ELR (cell line): ENCODE data around the gene ZNF575.
A peak's percentile ranks its signal among the peaks of the same experiment; 100 is the strongest.
"Not testable (repeated sequence)": the region's sequence is repeated elsewhere in the genome, so short reads cannot be mapped to it uniquely, and the experiment has no call there.

Experiments
- DNase-seq: peaks from one replicate; pipeline ENCODE4 v3.0.0-alpha.2; 2015; ENCODE audit warnings: low read depth

Gene ZNF575

DNA sequence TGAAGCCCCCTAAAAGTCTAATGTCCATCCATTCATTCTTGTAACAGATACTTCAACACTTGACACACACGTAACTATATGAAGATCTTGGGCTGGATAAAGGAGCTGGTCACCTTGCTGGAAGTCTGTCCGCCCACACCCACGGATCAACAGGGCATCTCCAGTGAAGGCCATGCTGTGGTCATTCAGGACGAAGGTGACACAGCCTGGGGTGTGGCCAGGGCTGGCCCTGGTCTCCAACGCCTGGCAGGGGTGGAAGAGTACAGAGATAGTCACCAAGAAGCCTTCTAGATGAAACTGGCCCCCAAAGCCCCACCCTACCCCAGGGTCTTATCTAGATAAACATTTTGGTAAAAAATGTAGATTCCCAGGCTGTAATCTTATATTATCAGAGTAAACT is 21.7 kb upstream of the ZNF575 start:
- DNase-seq, result no peak

DNA sequence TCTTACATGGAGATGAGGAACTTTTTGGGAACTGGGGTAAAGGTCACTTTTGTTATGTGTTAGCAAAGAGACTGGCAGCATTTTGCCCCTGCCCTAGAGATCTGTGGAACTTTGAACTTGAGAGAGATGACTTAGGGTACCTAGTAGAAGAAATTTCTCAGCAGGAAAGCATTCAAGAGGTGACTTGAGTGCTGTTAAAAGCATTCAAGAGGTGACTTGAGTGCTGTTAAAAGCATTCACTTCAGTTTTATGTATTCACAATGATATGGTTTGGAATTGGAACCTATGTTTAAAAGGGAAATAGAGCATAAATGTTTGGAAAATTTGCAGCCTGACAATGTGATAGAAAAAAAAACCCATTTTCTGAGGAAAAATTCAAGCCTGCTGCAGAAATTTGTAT is 20.6 kb upstream of the ZNF575 start:
- DNase-seq, result not testable (repeated sequence)

GRCh38 chr19:43518051-43518450 is 14.9 kb upstream of the ZNF575 start:
- no peak for DNase-seq

DNA sequence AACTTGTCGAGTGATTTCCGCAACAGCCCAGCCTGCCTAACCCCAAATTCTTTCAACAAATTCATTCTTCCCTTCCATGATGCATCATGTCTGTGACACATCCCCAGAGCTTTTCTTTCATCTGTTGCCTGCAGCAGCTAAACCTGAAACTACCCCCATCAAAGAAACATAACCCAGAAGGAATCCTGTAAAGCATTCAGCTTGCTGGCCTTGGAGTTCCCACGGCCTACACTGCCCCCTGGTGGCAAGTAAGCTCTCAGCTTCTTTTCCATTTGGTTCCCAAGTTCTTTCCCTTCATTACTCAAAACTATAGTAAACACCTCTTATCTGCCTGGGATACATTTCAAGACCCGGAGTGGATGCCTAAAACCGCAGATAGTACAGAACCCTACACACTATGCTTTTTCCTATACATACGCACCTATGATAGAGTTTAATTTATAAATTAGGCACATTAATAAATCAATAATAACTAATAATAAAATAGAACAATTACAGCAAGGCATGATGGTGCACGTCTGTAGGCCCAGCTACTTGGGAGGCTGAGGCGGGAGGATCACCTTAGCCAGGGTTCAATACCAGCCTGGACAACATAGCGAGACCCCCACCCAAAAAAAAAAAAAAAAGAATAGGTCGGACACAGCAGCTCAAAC is 13.4 kb upstream of the ZNF575 start:
- DNase-seq, result peak; percentile 96

DNA sequence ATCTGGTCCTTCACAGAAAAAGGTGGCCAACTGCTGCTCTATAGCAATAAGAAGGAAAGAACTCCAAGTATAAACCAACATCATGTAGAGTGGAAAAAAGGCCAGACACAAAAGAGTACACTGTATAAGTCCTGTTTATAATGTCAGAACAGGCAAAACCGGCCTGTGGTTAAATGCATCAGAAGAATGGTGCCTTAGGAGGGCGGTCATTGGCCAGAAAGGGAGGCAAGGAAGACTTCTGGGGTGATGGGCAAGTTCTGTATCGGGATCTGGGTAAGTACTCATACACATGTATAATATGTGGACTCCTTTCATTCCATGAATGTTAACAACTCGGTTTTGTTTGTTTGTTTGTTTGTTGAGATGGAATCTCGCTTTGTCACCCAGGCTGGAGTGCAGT is 10.1 kb upstream of the ZNF575 start:
- no peak for DNase-seq

- DNase-seq, result not testable (repeated sequence)
Observed at GRCh38 chr19:43523696-43524095, 9.3 kb upstream of the ZNF575 start.

- DNase-seq, result peak; percentile 68
Observed at GRCh38 chr19:43524922-43525835, 7.8 kb upstream of the ZNF575 start.

DNA sequence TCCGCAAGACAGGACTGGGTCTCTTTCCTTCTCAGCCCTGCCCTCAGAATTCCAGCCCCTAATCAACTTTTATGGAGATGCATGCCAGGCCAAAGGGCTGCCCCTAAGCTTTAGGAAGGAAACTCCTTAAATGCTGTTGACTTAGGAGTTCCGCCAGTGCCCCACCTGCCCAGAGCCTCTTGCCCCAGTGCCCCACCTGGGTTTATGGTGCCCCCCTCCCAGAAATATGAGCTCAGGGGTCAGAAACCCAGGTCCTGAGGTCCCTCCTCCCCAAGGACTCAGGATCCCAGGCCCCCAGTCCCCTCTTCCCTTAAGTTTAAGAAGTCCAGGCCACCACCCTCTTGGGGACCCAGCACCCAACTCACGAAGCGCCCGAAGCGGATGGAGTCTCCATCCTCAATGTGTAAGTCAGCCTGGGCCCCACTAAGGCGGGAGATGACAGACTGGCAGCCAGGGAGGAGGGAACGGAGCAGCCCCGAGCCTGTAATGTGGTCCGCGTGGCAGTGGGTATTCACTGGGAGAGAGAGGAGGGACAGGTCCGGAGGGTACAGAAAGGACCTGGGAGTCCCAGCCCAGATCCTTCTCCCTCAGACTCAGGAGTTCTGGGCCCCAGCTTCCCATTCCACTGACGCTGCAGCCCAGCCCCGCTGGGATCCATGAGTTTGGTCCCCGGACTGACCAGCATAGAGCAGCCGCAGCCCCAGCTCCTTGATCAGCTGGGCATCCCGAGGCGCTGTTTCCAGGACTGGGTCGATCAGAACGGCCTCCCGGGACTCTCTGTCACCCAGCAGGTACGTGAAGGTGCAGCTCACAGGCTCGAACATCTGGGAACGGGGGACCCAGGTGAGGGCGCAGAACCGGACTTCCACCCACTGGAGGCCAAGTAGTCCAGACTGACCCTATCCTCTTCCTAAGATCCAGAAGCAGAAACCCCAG is 6.9 kb upstream of the ZNF575 start:
- DNase-seq, result peak; percentile 50

DNA sequence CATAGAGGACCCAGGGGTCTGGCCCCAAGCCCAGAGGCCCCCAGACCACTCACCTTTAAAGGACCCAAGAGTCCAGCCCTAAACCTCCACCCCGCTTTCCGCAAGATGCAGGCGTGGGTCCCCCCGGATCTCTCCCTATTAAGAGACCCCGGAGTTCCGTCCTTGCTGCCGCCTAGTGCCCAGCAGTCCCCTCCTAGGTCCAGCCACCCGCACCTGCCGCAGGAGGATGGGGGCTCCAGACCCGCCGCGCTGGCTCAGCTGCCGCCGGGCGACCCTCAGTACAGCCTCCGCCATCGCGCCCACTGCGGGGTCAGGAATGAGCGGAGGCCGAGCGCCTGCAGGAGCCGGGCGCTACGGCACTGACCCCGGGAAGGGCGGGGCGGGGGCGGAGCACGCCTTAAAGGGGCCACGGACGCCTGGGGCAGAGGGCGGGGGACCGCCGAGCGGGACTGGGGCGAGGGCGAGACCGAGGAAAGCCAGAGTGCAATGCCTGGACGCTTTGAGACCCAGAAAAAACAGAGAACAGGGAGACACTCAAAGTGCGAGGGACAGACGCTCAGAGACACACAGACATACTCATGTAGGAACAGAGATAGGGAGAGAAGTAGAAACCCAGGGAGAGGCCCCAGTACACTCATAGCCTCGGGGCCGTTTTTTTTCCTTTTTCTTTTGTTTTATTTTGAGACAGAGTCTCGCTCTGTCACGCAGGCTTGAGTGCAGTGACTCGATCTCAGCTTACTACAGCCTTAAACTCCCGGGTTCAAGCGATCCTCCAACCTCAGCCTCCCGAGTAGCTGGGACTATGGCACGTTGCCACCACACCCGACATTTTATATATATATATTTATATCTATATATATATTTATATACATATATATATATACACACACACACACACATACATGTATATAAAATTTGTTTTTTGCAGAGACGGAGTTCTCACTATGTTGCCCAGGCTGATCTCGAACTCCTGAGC is 5.8 kb upstream of the ZNF575 start, which contains the start of gene ETHE1:
Gene ETHE1, minus strand, starts transcription at position 318 of the 976 bp plus-strand sequence. Its CDS starts 24 bp downstream, at position 294.
- peak; percentile 80 for DNase-seq

DNA sequence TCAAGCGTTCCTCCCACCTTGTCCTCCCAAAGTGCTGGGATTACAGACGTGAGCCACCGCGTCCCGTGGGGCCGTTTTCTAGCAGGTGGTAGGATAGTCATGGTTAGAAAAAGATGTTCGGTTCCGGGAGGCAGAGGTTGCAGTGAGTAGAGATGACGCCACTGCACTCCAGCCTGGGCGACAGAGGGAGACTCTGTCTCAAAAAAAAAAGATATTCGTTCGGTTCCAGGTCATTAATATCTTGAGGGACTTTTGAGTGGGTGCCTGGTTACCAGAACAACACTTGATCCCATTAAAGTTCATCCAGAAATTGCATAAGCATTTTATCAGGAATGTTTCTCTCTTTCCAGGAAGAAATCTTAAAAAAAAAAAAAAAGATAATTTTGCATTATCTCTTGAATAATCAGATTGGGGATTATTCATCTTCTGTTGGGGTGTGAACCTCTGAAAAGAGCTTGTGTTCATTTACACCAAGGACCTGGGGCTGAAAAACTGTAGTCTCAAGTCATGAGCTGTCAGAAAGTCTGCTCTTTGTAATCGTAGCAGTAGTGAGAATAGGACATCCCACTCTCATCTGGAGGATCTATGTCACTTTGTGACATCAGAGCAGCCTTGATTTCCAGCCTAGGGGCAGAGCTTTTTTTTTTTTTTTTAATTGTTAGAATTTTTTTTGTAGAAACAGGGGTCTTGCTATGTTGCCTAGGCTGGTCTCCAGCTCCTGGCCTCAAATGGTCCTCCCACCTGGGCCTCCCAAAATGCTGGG is 4.9 kb upstream of the ZNF575 start:
- peak; percentile 56 for DNase-seq

DNA sequence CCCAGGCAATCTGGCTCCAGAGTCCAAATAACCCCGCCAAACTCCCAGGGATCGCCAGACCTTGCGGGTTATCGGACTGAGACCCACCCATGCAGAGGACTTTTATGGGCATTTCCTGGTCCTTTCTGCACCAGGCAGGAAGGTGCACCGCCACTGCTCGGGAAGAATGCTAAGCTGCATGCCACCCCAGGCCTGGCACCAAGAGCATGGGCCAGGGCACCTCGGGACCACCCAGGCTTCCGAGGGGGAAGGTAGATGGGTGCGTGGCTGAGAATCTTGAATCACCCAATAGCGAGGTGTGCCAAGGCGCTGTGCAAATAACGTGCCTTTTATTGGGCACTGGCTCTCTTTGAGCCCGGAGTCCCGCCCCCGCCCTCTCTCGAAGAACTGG is 422 bp upstream of the ZNF575 start:
- DNase-seq, result no peak

DNA sequence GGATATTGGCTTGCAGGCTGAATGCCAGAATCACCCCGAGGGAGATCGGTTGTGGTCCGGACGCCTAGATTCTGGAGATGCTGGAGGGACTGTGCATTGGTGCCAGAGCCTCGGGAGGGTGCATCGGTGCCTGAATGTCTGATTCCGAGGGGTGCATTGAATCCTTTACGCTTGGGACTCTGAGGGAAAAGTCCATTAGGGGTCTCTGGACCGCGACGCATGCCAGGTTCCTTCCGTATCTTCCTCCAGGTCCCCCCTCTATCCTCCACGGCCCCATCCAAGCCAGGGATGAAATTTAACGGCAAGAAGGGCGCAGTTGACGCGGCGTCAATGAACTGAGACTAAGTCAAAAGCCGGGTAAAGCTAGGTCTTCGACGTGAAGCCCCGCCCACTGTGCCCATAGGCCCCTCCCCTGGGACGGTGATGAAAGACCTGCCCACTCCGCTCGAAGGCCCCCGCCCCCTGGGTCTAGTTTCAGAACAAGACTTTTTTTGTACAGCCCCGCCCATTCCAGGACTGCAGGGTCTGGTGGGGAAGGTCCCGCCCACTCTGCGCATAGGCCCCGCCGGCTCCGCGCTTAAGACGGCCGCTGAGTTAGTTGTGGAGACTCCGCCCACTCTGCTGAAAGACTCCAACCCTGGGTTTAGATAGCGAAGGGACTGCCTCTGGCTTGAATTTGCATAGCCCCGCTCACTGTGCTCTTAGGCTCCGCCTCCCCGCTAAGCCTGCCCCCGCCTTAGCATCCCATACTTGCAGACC is 737 bp downstream of the ZNF575 start:
- peak; percentile 99 for DNase-seq

DNA sequence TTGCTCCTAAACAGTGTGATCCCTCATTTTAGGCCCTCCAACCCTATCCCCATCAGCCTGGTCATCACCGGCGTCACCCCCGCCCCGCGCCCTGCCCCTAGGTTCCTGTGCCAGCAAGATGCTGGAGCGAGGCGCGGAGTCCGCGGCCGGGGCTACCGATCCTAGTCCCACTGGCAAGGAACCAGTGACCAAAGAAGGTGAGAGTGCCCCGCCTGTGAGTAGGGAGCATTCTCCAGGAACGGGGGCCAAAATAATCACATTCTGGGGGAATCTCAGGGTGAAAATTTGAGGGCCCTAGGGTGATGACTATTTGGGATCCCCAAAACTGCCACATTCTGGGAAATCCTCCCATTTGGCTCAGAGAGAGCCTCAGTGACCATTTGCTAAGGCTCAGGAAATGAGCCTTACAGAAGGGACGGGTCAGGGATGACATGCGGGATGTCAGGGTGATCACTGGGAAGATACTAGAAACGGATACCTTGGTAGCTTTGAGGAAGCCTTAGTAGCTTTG is 1.4 kb downstream of the ZNF575 start:
- DNase-seq, result no peak

DNA sequence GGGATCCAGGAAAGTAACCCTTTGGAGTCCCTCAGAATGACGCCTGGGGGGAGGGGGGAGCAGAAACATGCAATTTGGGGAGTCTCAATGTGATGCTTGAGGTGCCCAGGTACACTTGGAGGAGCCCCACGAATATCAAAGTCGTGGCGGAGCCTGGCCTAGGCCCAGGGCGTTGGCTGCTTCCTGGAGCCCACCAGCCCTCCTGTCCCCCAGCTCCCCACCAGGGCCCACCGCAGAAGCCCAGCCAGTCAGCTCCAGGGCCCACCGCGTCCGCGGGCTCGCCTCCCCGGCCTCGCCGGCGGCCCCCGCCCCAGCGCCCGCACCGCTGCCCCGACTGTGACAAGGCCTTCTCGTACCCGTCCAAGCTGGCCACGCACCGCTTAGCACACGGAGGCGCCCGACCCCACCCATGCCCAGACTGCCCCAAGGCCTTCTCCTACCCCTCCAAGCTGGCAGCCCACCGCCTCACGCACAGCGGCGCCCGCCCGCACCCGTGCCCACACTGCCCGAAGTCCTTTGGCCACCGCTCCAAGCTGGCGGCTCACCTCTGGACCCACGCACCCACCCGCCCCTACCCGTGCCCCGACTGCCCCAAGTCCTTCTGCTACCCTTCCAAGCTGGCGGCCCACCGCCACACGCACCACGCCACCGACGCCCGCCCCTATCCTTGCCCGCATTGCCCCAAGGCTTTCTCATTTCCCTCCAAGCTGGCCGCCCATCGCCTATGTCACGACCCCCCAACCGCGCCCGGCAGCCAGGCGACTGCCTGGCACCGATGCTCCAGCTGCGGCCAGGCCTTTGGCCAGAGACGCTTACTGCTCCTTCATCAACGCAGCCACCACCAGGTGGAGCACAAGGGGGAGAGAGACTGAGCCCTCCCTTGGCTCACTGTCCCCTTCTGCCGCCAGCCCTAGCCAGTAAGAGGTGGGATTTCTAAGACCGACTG is 2.1 kb downstream of the ZNF575 start:
- DNase-seq, result peak; percentile 59

DNA sequence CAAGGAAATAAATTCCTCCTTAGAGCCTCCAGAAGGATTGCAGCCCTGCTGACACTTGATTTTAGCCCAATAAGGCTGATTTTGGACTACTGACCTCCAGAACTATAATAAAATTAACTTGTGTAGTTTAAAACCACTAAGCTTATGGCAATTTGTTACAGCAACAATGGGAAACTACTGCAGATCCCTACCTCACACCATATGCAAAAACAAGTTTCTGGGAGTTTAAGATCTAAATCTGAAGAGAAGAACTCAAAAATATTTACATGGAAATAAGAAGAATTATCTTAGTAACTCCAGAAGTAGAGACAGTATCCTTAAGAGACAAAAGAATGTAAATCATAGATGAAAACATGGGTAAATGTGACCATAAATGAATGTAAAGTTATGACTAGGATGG is 5.9 kb downstream of the ZNF575 start:
- no peak for DNase-seq

DNA sequence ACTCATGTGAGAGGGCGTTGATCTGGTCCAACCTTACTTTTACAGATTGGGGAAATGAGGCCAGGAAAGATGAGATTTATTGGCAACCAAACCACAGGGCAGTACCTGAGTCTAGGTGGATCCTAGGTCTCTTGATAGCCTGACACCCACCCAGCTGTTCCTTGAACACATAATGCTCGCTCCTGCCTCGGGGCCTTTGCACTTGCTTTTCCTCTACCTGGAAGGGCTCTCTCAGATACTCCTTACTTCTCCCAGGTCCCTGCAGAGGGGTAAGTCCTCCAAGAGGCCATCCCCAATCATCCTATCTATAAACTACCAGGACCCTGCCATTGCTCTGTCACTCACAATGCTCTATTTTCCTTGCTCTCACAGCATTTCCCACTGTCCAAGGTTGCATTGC is 7.4 kb downstream of the ZNF575 start:
- no peak for DNase-seq

DNA sequence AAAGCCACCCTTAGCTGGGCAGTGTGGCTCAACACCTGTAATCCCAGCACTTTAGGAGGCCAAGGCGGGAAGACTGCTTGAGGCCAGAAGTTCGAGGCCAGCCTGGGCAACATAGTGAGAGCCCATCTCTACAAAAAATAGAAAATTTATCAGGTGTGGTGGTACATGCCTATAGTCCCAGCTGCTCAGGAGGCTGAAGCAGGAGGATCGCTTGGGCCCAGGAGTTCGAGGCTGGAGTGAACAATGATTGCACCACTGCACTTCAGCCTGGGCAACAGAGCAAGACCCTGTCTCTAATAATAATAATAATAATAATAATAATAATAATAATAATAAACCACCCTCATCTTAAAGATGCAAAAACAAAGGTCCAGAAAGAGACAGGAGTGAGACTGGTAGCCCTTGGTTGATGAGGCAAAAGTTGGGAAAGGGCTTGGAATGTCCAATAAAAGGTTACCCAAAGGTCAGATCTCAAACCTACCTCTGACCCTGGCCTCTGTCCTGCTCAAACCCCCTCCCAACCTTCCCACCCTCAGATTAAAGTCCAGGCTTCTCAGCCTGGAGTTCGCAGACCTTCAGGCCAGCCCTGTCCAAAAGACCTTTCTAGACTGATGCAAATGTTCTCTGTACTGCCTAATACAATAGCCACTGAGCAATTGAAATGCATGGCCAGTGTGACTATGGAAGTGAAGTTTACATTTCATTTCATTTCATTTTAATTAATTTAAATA is 9.1 kb downstream of the ZNF575 start:
- DNase-seq, result no peak
